Adrenal gland (tissue), 5 donors: ENCODE data around the gene GATAD2B.

Source experiments
- CTCF ChIP-seq, 6 experiments: fragments of 450-650 bp in 4 of 6; fragments of 200-600 bp in 2 of 6; sonication (generic) in 1 of 6; IDR thresholded peaks; 1 replicate in 5 of 6; 2 replicates in 1 of 6; pipeline versions ENCODE4 v1.5.1 to v1.8.0; 2016 to 2021; ENCODE audit warnings: antibody characterized with exemption in 6 of 6, mild to moderate bottlenecking in 2 of 6, moderate library complexity in 1 of 6
- POLR2A ChIP-seq, 2 donors: fragments of 450-650 bp; IDR thresholded peaks; one replicate each; pipeline ENCODE4 v1.6.1; 2017; ENCODE audit warnings: antibody characterized with exemption in 2 of 2, mild to moderate bottlenecking in 2 of 2, moderate library complexity in 1 of 2
- donor health status: DM: no; HTN: no; CAD: no.

- TF ChIP-seq CTCF (IDR thresholded peaks at IDR 0.05) (no peak), POLR2A (IDR thresholded peaks at IDR 0.05) (no peak)
These were observed 127.4 kb downstream of the GATAD2B start for GRCh38 chr1:153795330-153795837.
